H1 (cell line): Measurements from ENCODE around the gene SIX4.

Experiments used
- ASH2L ChIP-seq: fragments of 200-600, 300-600 bp; sonication (generic); IDR thresholded peaks from one replicate; pipeline ENCODE4 v1.7.1; 2017; ENCODE audit warnings: low read length
- CEBPB ChIP-seq: IDR thresholded peaks from 2 replicates; pipeline ENCODE4 v1.6.1; 2012; ENCODE audit warnings: low read depth, low read length
- CTCF ChIP-seq, 3 experiments: IDR thresholded peaks; 1 replicate in 2 of 3; 2 replicates in 1 of 3; pipeline versions ENCODE4 v1.5.1 to v1.6.1; 2011; ENCODE audit warnings: low read length in 3 of 3, mild to moderate bottlenecking in 3 of 3, inconsistent platforms in 2 of 3, low read depth in 1 of 3, moderate library complexity in 1 of 3; ENCODE audit not compliant: insufficient read depth in 1 of 3; ENCODE audit errors: control extremely low read depth in 1 of 3
- EZH2 ChIP-seq: fragments of 200-600 bp; sonication (generic); IDR thresholded peaks from 2 replicates; pipeline ENCODE4 v1.7.1; 2012; ENCODE audit warnings: low read depth, mild to moderate bottlenecking, moderate library complexity, low read length, inconsistent platforms; ENCODE audit not compliant: severe bottlenecking
- FOSL1 ChIP-seq: IDR thresholded peaks from 2 replicates; pipeline ENCODE4 v1.6.1; 2011; ENCODE audit warnings: mild to moderate bottlenecking, low read depth, low read length, moderate library complexity; ENCODE audit not compliant: insufficient read depth
- HDAC6 ChIP-seq: IDR thresholded peaks from one replicate; pipeline ENCODE4 v1.7.1; 2012; ENCODE audit warnings: low read depth, mild to moderate bottlenecking, inconsistent platforms, low read length, moderate library complexity
- SIN3A ChIP-seq, 2 experiments: IDR thresholded peaks in 1 of 2; conservative IDR thresholded peaks in 1 of 2; 2 replicates each; pipeline ENCODE4 v1.6.1; 2011 to 2012; ENCODE audit warnings: low read length in 2 of 2, improper control_type of control experiment in 1 of 2, low read depth in 1 of 2, mild to moderate bottlenecking in 1 of 2
- SP4 ChIP-seq: IDR thresholded peaks from 2 replicates; pipeline ENCODE4 v1.6.1; 2012; ENCODE audit warnings: low read length, inconsistent platforms
- ZNF274 ChIP-seq: IDR thresholded peaks from 2 replicates; pipeline ENCODE4 v1.7.0; 2012; ENCODE audit warnings: low read length, borderline replicate concordance; ENCODE audit errors: extremely low read depth

- TF ChIP-seq HDAC6, result no peak
- no peak for TF ChIP-seq SIN3A (conservative IDR thresholded peaks at IDR 0.05 in 1 of 2, IDR thresholded peaks at IDR 0.05 in 1 of 2; ENCODE audit: low read depth in 1 of 2, low read length in 2 of 2)
- TF ChIP-seq CTCF (IDR thresholded peaks at IDR 0.05; ENCODE audit: control extremely low read depth in 1 of 3, insufficient read depth in 1 of 3, low read depth in 1 of 3, low read length in 3 of 3), result no peak
- TF ChIP-seq ASH2L, result no peak
- no peak for TF ChIP-seq EZH2
- TF ChIP-seq ZNF274, result no peak
- no peak for TF ChIP-seq FOSL1
- TF ChIP-seq SP4, result no peak
- TF ChIP-seq CEBPB, result no peak
These were observed 39.9 kb downstream of the SIX4 start for GRCh38 chr14:60684203-60684602.
